ENCODE results near the gene GPRC5A.

Gene GPRC5A

DNA sequence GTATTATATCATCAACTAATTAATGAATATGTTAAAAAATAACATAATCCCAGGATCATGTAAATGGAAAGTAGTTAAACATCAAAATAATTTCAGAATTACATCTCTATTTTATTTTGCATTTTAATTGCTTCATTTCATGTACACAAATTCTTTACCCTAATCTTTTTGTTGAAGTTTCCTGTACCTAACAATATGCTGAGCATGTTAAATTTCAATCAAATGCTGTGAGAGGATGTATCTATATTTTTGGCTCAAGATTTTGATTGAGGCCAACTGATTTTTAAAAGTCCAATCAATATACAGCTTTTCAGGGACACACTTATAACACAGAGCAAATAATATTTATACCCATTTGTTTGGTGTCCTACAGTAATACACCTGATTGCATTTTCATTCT is 54.2 kb downstream of the GPRC5A start:
- H3K27ac ChIP-seq, result no peak overlapping the region
- POLR2A ChIA-PET (ENCODE audit: low non-redundant PET), result no interaction called here
- no peak for DNase-seq (ENCODE audit: low spot score)
- no peak for TF ChIP-seq CTCF (conservative IDR thresholded peaks at IDR 0.05; ENCODE audit: low read depth)
- CTCF ChIA-PET, result no interaction called here

DNA sequence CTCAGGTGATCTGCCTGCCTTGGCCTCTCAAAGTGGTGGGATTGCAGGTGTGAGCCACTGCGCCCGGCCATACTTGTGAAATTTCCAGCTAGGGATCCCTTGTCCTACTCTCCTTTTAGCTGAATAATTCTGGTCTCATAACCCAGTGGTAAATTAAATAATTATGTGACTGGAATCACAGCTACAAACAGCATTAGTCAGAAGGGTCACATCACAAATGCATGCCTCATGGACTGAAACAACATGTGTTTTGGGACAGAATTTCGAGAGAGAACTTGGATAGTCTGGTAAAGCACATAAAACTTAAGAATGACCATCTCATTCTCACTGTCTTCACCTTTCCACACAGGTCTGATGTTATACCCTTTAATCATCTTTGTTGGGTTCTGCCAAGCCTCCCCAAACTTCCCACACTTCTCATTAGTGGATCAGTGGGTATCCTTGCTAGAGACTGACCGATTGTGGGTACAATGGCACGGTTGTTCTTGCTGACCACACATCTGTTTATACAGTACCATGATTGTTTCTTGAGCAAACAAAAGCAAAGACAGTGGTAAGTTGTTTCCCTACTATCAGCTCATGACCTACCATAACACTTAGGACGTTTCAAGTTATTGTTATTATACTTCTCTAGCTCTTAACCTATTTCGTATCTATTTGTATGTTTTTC is 55.5 kb downstream of the GPRC5A start:
- no peak for TF ChIP-seq CTCF (conservative IDR thresholded peaks at IDR 0.05; ENCODE audit: low read depth)
- POLR2A ChIA-PET (ENCODE audit: low non-redundant PET), result no interaction called here
- CTCF ChIA-PET, result no interaction called here

DNA sequence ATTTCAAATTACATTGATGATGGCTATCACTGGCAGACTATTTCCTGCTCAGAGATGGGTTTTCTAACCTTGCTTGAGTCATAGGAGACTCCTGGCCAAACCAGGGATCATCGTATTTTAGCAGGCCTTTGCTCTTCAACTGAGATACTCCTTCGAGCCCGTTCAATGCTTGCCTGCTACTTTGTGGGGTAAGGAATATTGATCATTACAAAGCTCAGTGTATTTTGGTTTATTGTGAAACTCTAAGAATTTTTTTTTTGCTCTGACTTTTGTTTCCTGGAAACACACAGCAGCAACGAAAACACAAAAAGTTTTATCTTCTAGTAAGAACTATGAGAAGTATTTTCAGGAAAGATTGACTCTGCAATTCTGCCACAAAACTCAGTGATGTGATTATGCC is 56.5 kb downstream of the GPRC5A start:
- CTCF ChIA-PET, result interaction anchor here (0.5 kb wide), 1 partner anchor 15 kb away, joined by 9 read pairs; no protein-coding TSS in a partner anchor
- DNase-seq (ENCODE audit: low spot score), result no peak
- POLR2A ChIA-PET (ENCODE audit: low non-redundant PET), result no interaction called here
- H3K27ac ChIP-seq, result no peak overlapping the region
- no peak for TF ChIP-seq CTCF (conservative IDR thresholded peaks at IDR 0.05; ENCODE audit: low read depth)

More for the DNA sequence above, 55.5 kb downstream of the GPRC5A start:
- no peak overlapping the region for H3K27ac ChIP-seq
- DNase-seq (ENCODE audit: low spot score), result no peak

DNA sequence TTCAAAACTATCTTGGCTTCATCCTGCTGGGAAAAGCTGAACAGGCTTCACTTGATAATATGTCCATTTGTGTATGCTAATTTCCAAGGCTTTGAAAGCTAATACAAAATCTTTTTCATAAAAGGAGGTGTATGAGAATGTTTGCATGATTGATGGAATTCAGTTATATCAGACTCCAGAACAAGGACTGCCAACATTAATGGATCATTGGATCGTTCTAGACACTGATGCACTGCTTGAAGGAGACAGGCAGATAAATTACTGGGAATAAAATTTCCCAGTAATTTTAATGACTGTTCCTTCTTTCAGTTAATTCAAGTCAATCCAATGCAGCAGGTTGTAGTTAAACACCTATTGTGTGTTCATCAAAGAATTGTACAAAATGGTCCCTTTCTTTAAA is 60.1 kb downstream of the GPRC5A start:
- DNase-seq (ENCODE audit: low spot score), result no peak
- POLR2A ChIA-PET (ENCODE audit: low non-redundant PET), result no interaction called here
- CTCF ChIA-PET, result interaction anchor here (0.6 kb wide), 1 partner anchor 1466 kb away, joined by 4 read pairs; no protein-coding TSS in a partner anchor
- no peak overlapping the region for H3K27ac ChIP-seq
- no peak for TF ChIP-seq CTCF (conservative IDR thresholded peaks at IDR 0.05; ENCODE audit: low read depth)

DNA sequence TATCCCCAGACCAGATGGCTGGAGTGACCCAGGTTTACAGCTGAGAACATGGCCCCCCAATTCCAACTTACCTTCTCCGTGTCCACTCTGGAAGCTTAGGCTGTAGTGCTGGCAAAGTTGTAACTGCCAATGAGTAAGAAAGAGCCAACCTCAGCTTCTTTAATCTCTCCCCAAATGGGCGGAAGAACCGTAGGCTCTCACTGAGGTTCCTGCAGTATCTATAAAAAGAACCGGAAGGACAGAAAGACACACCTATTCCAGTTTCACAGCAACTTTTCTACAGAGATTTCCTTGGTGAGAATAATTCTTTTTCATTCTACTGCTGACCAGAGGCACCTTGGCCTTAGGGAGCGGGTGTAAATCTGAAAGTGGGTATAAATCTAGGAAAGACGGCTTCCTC is 60.7 kb downstream of the GPRC5A start, which contains the start of gene GPRC5D:
TSS of gene GPRC5D (minus strand) at position 135 of the 400 bp plus-strand sequence. CDS start 1,786 bp downstream, outside the sequence.
- TF ChIP-seq CTCF (conservative IDR thresholded peaks at IDR 0.05; ENCODE audit: low read depth), result no peak
- POLR2A ChIA-PET (ENCODE audit: low non-redundant PET), result no interaction called here
- CTCF ChIA-PET, result interaction anchor here (0.6 kb wide), 1 partner anchor 1466 kb away, joined by 4 read pairs; no protein-coding TSS in a partner anchor
- no peak within 1 kb of the TSS for H3K27ac ChIP-seq
- DNase-seq (ENCODE audit: low spot score), result no peak

DNA sequence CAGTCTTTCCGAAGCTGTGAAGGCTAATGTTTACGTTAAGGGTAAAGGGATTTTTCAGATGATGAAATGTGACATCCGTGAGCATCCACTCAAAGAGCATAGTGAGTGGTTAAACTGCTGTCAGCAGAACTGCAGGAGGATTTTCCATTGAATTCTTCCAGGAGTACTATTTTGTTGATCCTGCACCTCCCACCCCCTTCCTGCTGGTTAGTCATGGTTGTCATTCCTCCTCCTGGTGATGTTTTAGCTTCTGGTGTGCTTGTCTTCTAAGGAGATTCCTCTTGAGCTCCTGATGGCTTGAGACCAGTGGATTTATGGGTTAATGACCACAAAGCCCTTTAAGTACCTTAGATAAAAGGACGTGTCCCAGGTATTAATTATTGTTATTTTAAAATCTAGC is 63.0 kb downstream of the GPRC5A start:
- DNase-seq (ENCODE audit: low spot score), result no peak
- CTCF ChIA-PET, result no interaction called here
- no peak overlapping the region for H3K27ac ChIP-seq
- POLR2A ChIA-PET (ENCODE audit: low non-redundant PET), result no interaction called here
- TF ChIP-seq CTCF (conservative IDR thresholded peaks at IDR 0.05; ENCODE audit: low read depth), result no peak

Data from RWPE1 (cell line).